Osteocyte (in vitro differentiated cells): ENCODE results near the gene FAM20A. TPM values are rescaled to one million over a fixed set of nuclear protein-coding genes. Genes with fewer than 3 reads are reported as not detected.
"Not testable (repeated sequence)": the region's sequence is repeated elsewhere in the genome, so short reads cannot be mapped to it uniquely, and the experiment has no call there.

Experiments
- DNase-seq: peaks from one replicate; pipeline ENCODE4 v3.0.0; 2021; ENCODE audit warnings: mixed read lengths; ENCODE audit not compliant: unreplicated experiment; ENCODE audit errors: extremely low spot score
- H3K27ac Mint-ChIP-seq: one replicate; pipeline ENCODE4 v1.8.0; 2021; ENCODE audit warnings: mild to moderate bottlenecking, mixed read lengths; ENCODE audit not compliant: unreplicated experiment
- H3K27me3 Mint-ChIP-seq: one replicate; pipeline ENCODE4 v1.8.0; 2021; ENCODE audit warnings: mixed read lengths; ENCODE audit not compliant: unreplicated experiment
- H3K36me3 Mint-ChIP-seq: one replicate; pipeline ENCODE4 v1.8.0; 2021; ENCODE audit warnings: mixed read lengths; ENCODE audit not compliant: unreplicated experiment
- H3K4me1 Mint-ChIP-seq: one replicate; pipeline ENCODE4 v1.8.0; 2021; ENCODE audit warnings: mixed read lengths; ENCODE audit not compliant: unreplicated experiment
- H3K4me3 Mint-ChIP-seq: one replicate; pipeline ENCODE4 v1.8.0; 2021; ENCODE audit warnings: mild to moderate bottlenecking, moderate library complexity, mixed read lengths; ENCODE audit not compliant: unreplicated experiment
- H3K9me3 Mint-ChIP-seq: one replicate; pipeline ENCODE4 v1.8.0; 2021; ENCODE audit warnings: mixed read lengths; ENCODE audit not compliant: unreplicated experiment
- CTCF ChIP-seq: fragments of 200-600 bp; sonication (generic); IDR thresholded peaks from 2 replicates; pipeline ENCODE4 v1.5.0; 2021; ENCODE audit warnings: antibody characterized with exemption, mild to moderate bottlenecking, moderate library complexity
- total RNA-seq: library from RNA; stranded (reverse); gene quantifications from 2 replicates; pipeline ENCODE4 v1.2.1, GENCODE V29; 2021

The FAM20A gene
- total RNA-seq, 1 donor from 2014 or later, result not detected

GRCh38 chr17:68531252-68531651, 69.9 kb downstream of the FAM20A start:
- Mint-ChIP-seq H3K36me3 (peaks cover 78% of the 10 kb centered on the region), H3K27ac (no peak overlapping the region), H3K4me1 (no peaks in the 10 kb centered on the region), H3K9me3 (no peaks in the 10 kb centered on the region), H3K4me3 (no peak overlapping the region), H3K27me3 (no peaks in the 10 kb centered on the region)
- no peak for DNase-seq
- no peak for TF ChIP-seq CTCF

- H3K27ac Mint-ChIP-seq, result no peak overlapping the region
- no peak for TF ChIP-seq CTCF
- no peaks in the 10 kb centered on the region for H3K27me3 Mint-ChIP-seq
- no peak overlapping the region for H3K4me3 Mint-ChIP-seq
- no peaks in the 10 kb centered on the region for H3K4me1 Mint-ChIP-seq
- no peak for DNase-seq
- H3K9me3 Mint-ChIP-seq, result no peaks in the 10 kb centered on the region
- H3K36me3 Mint-ChIP-seq, result peaks cover 90% of the 10 kb centered on the region
Observed at GRCh38 chr17:68527314-68527713, 73.9 kb downstream of the FAM20A start.

GRCh38 chr17:68526548-68526947, 74.6 kb downstream of the FAM20A start:
- H3K27ac Mint-ChIP-seq, result no peak overlapping the region
- no peaks in the 10 kb centered on the region for H3K9me3 Mint-ChIP-seq
- TF ChIP-seq CTCF, result no peak
- no peaks in the 10 kb centered on the region for H3K27me3 Mint-ChIP-seq
- H3K36me3 Mint-ChIP-seq, result peaks cover 91% of the 10 kb centered on the region
- no peak for DNase-seq
- H3K4me3 Mint-ChIP-seq, result no peak overlapping the region
- peaks cover 3% of the 10 kb centered on the region for H3K4me1 Mint-ChIP-seq

- Mint-ChIP-seq H3K4me1 (peaks cover 10% of the 10 kb centered on the region), H3K36me3 (peaks cover 69% of the 10 kb centered on the region), H3K27ac (no peak overlapping the region)
Observed at GRCh38 chr17:68522266-68522665, 78.9 kb downstream of the FAM20A start.

GRCh38 chr17:68519911-68520310, 81.3 kb downstream of the FAM20A start:
- Mint-ChIP-seq H3K9me3 (no peaks in the 10 kb centered on the region), H3K4me3 (no peak overlapping the region), H3K36me3 (peaks cover 56% of the 10 kb centered on the region), H3K27me3 (no peaks in the 10 kb centered on the region), H3K27ac (no peak overlapping the region), H3K4me1 (peaks cover 27% of the 10 kb centered on the region)
- TF ChIP-seq CTCF, result no peak
- DNase-seq, result no peak

More at GRCh38 chr17:68522266-68522665, 78.9 kb downstream of the FAM20A start:
- H3K27me3 Mint-ChIP-seq, result no peaks in the 10 kb centered on the region
- H3K9me3 Mint-ChIP-seq, result no peaks in the 10 kb centered on the region
- no peak overlapping the region for H3K4me3 Mint-ChIP-seq
- no peak for TF ChIP-seq CTCF
- no peak for DNase-seq

GRCh38 chr17:68519051-68519450, 82.1 kb downstream of the FAM20A start:
- Mint-ChIP-seq H3K36me3 (peaks cover 47% of the 10 kb centered on the region), H3K4me1 (peaks cover 36% of the 10 kb centered on the region)
- H3K4me3 Mint-ChIP-seq, DNase-seq, H3K27me3 Mint-ChIP-seq, H3K9me3 Mint-ChIP-seq, H3K27ac Mint-ChIP-seq: not testable (repeated sequence)
